IMR-90 (cell line): ENCODE data around the gene RDH11. TPM values are rescaled to one million over a fixed set of nuclear protein-coding genes. Genes with fewer than 3 reads are reported as not detected.

ENCODE experiments used
- ATAC-seq: fragments of 200-7000 bp; cut with Tn5 transposase; 2 replicates; pipeline ENCODE4 v1.9.1; 2020; ENCODE audit warnings: low read depth, mild to moderate bottlenecking, moderate library complexity
- BruUV-seq: library from RNA; stranded (reverse); fragments of 400-500 nt; replicated peaks from 2 replicates; lab custom pipeline; 2021; lab: Mats Ljungman, UMichigan
- CTCF ChIA-PET: fragments of 300-600 bp; formaldehyde crosslinking; extraction: SDS; loops from one replicate; lab custom pipeline; 2021; ENCODE audit warnings: antibody characterized with exemption; lab: Yijun Ruan, JAX
- POLR2A ChIA-PET: fragments of 300-600 bp; sonication (Branson Sonifier 250); formaldehyde crosslinking; loops from one replicate; lab custom pipeline; 2022; ENCODE audit warnings: antibody characterized with exemption; ENCODE audit not compliant: unreplicated experiment; lab: Charles Lee
- DNase-seq: peaks from one replicate; pipeline ENCODE4 v3.0.0; 2013
- H2AFZ ChIP-seq: replicated peaks from 2 replicates; pipeline ENCODE3; 2013; ENCODE audit warnings: low read length, mild to moderate bottlenecking; ENCODE audit not compliant: poor library complexity
- H2AK5ac ChIP-seq: 2 replicates; pipeline ENCODE4 v1.6.1; 2013; ENCODE audit warnings: low read depth, low read length, inconsistent platforms
- H2AK9ac ChIP-seq: replicated peaks from 2 replicates; pipeline ENCODE3; 2013; ENCODE audit warnings: mild to moderate bottlenecking, low read depth, low read length, moderate library complexity; ENCODE audit not compliant: poor library complexity
- H2BK120ac ChIP-seq: 2 replicates; pipeline ENCODE4 v1.6.1; 2013; ENCODE audit warnings: low read depth, low read length, inconsistent platforms
- H2BK15ac ChIP-seq: 3 replicates; pipeline ENCODE4 v1.6.1; 2013; ENCODE audit warnings: low read depth, low read length, inconsistent platforms
- H2BK20ac ChIP-seq: 2 replicates; pipeline ENCODE4 v1.6.1; 2013; ENCODE audit warnings: low read depth, mild to moderate bottlenecking, inconsistent platforms, low read length, moderate library complexity
- H2BK5ac ChIP-seq: 2 replicates; pipeline ENCODE4 v1.6.1; 2013; ENCODE audit warnings: mild to moderate bottlenecking, low read depth, low read length, inconsistent platforms; ENCODE audit not compliant: poor library complexity, severe bottlenecking
- H3K14ac ChIP-seq: replicated peaks from 2 replicates; pipeline ENCODE4 v1.6.1; 2013; ENCODE audit warnings: low read depth, low read length, inconsistent platforms
- H3K18ac ChIP-seq: 2 replicates; pipeline ENCODE4 v1.6.1; 2013; ENCODE audit warnings: low read depth, low read length, control low read depth
- H3K23ac ChIP-seq: 2 replicates; pipeline ENCODE4 v1.6.1; 2013; ENCODE audit warnings: low read depth, low read length, inconsistent platforms
- H3K27ac ChIP-seq: 2 replicates; pipeline ENCODE4 v1.5.1; 2013; ENCODE audit warnings: mild to moderate bottlenecking, control low read depth, low read length; ENCODE audit not compliant: insufficient read depth
- H3K27me3 ChIP-seq: 2 replicates; pipeline ENCODE4 v1.6.1; 2013; ENCODE audit warnings: low read length; ENCODE audit not compliant: control insufficient read depth, insufficient read depth
- H3K36me3 ChIP-seq: 2 replicates; pipeline ENCODE4 v1.6.1; 2013; ENCODE audit warnings: low read length, mixed read lengths; ENCODE audit not compliant: control insufficient read depth, insufficient read depth
- H3K4ac ChIP-seq: 2 replicates; pipeline ENCODE4 v1.6.1; 2013; ENCODE audit warnings: low read depth, low read length, inconsistent platforms
- H3K4me1 ChIP-seq: 2 replicates; pipeline ENCODE4 v1.6.1; 2013; ENCODE audit warnings: low read length, mixed read lengths; ENCODE audit not compliant: control insufficient read depth, insufficient read depth
- H3K4me2 ChIP-seq: 2 replicates; pipeline ENCODE4 v1.6.1; 2013; ENCODE audit warnings: low read depth, mild to moderate bottlenecking, control low read depth, low read length, moderate library complexity
- H3K4me3 ChIP-seq: 2 replicates; pipeline ENCODE4 v1.5.1; 2013; ENCODE audit warnings: low read depth, mild to moderate bottlenecking, control low read depth, low read length, moderate library complexity; ENCODE audit not compliant: insufficient read depth
- H3K56ac ChIP-seq: 2 replicates; pipeline ENCODE4 v1.6.1; 2013; ENCODE audit warnings: low read length, inconsistent platforms; ENCODE audit not compliant: insufficient read depth; ENCODE audit errors: extremely low read depth
- H3K79me1 ChIP-seq, 2 experiments: 2 replicates each; pipeline ENCODE4 v1.6.1; 2013; ENCODE audit warnings: low read length in 2 of 2, inconsistent platforms in 1 of 2, low read depth in 1 of 2
- H3K9ac ChIP-seq: 2 replicates; pipeline ENCODE4 v1.6.1; 2013; ENCODE audit warnings: low read depth, low read length, control low read depth
- H3K9me1 ChIP-seq: 2 replicates; pipeline ENCODE4 v1.6.1; 2013; ENCODE audit warnings: low read length, inconsistent platforms; ENCODE audit not compliant: insufficient read depth
- H3K9me3 ChIP-seq: 2 replicates; pipeline ENCODE4 v1.6.1; 2013; ENCODE audit warnings: low read length; ENCODE audit not compliant: control insufficient read depth, insufficient read depth
- H4K20me1 ChIP-seq: 2 replicates; pipeline ENCODE4 v1.6.1; 2013; ENCODE audit warnings: low read length, inconsistent platforms; ENCODE audit not compliant: insufficient read depth
- H4K5ac ChIP-seq: 2 replicates; pipeline ENCODE4 v1.6.1; 2013; ENCODE audit warnings: mild to moderate bottlenecking, low read depth, low read length, control low read depth
- H4K8ac ChIP-seq, 2 experiments: 2 replicates each; pipeline ENCODE4 v1.6.1; 2013; ENCODE audit warnings: low read depth in 2 of 2, low read length in 2 of 2, control low read depth in 1 of 2, inconsistent platforms in 1 of 2
- H4K91ac ChIP-seq: 2 replicates; pipeline ENCODE4 v1.6.1; 2013; ENCODE audit warnings: low read depth, low read length, inconsistent platforms; ENCODE audit not compliant: insufficient read depth
- CHD1 ChIP-seq: IDR thresholded peaks from 2 replicates; pipeline ENCODE4 v1.6.1; 2012; ENCODE audit warnings: low read depth, low read length, improper control_type of control experiment
- MAZ ChIP-seq: IDR thresholded peaks from 2 replicates; pipeline ENCODE4 v1.6.1; 2012; ENCODE audit warnings: low read depth, mild to moderate bottlenecking, low read length, improper control_type of control experiment, moderate library complexity, borderline replicate concordance
- NFE2L2 ChIP-seq: fragments of 150-350 bp; IDR thresholded peaks from 2 replicates; pipeline ENCODE4 v1.6.1; 2016; ENCODE audit warnings: low read depth, mild to moderate bottlenecking, low read length
- RFX5 ChIP-seq: IDR thresholded peaks from 2 replicates; pipeline ENCODE4 v1.8.0; 2012; ENCODE audit warnings: low read depth, mild to moderate bottlenecking, low read length, moderate library complexity
- SMC3 ChIP-seq: fragments of 150-350 bp; IDR thresholded peaks from 2 replicates; pipeline ENCODE4 v1.6.1; 2016; ENCODE audit warnings: low read depth, mild to moderate bottlenecking, antibody characterized with exemption, low read length, moderate library complexity
- WGBS, 2 experiments: methylation state at CpG; one replicate each; pipeline versions ENCODE4 v1.1.5 to v1.1.7; 2013; ENCODE audit warnings: missing lambda C conversion rate in 2 of 2; ENCODE audit not compliant: insufficient read length in 1 of 2; ENCODE audit errors: extremely low coverage in 2 of 2; 5-methylcytosine and 5-hydroxymethylcytosine counted together
- dilution Hi-C: fragments of 300-500 bp; cut with HindIII; formaldehyde crosslinking; loops from one replicate; pipeline ENCODE4 v1.14.3; 2018; ENCODE audit warnings: low sequenced_read_pairs; ENCODE audit not compliant: unreplicated experiment
- in situ Hi-C: fragments of 300-500 bp; cut with MboI; formaldehyde crosslinking; loops from 3 replicates; pipeline ENCODE4 v1.14.3; 2019; ENCODE audit warnings: low sequenced_read_pairs, inconsistent platforms, mixed read lengths
- intact Hi-C: fragments of 100-400 bp; cut with micrococcal nuclease; formaldehyde crosslinking; loops from 2 replicates; pipeline ENCODE4 v1.10.0; 2022
- polyA plus RNA-seq, 3 experiments: library from polyadenylated mRNA; depleted of rRNA; stranded (reverse); fragments of >200 nt; gene quantifications; 2 replicates each; pipeline ENCODE4 v1.2.3, GENCODE V29; 2012; ENCODE audit warnings: low replicate concordance in 1 of 3
- total RNA-seq: library from RNA; depleted of rRNA; stranded (reverse); fragments of >200 nt; gene quantifications from 2 replicates; pipeline ENCODE4 v1.2.3, GENCODE V29; 2012
- TF ChIP-seq, protein P1 (sequence below): fragments of 150-350 bp; IDR thresholded peaks from 2 replicates; pipeline ENCODE4 v1.6.1; 2016; ENCODE audit warnings: low read depth, mild to moderate bottlenecking, low read length, moderate library complexity, borderline replicate concordance

The RDH11 gene
- total and polyA plus RNA-seq, 2 of the 4 experiments (the other 2 are of a cell fraction) = 77.3 to 149 TPM

DNA sequence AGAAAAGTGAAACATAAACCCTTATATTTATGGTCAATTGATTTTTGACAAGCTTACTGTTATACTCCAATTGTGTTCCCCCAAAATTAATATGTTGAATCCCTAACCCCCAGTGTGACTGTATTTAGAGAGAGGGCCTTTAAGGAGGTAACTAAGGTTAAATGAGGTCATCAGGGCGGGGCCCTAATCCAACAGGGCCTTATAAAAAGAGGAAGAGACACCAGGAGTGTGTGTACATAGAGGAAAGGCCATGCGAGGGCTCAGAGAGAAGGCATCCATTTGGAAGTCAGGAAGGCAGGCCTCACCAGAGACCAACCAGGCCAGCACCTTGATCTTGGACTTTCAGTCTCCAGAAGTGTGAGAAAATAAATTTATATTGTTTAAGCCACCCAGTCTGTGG, 14.6 kb downstream of the RDH11 start:
- Histone ChIP-seq H3K23ac (no peak overlapping the region), H4K8ac (no peak overlapping the region; a peak in 1 of 4 replicates), H2AFZ (no peak overlapping the region), H3K79me1 (peaks cover 33% of the 10 kb centered on the region in 2 experiments), H3K27me3 (no peaks in the 10 kb centered on the region), H2BK15ac (no peak overlapping the region), H3K27ac (0 out of 2 replicates have a peak overlapping the region, but pooled peaks have one; percentile 33), H3K4me3 (no peak overlapping the region), H2AK5ac (0 out of 2 replicates have a peak overlapping the region, but pooled peaks have one; percentile 8), H3K14ac (no peak overlapping the region), H4K91ac (no peak overlapping the region), H2BK5ac (no peak overlapping the region), H4K20me1 (peaks cover 4% of the 10 kb centered on the region; the same call in 1 of the 2 replicates), H4K5ac (no peak overlapping the region), H3K56ac (no peak overlapping the region), H2AK9ac (no peak overlapping the region), H3K4me2 (no peak overlapping the region), H3K9me1 (no peaks in the 10 kb centered on the region), H3K4me1 (0 out of 2 replicates have a peak, but pooled peaks cover 2% of the 10 kb centered on the region), H2BK120ac (no peak overlapping the region), H2BK20ac (no peak overlapping the region), H3K9ac (no peak overlapping the region), H3K9me3 (no peaks in the 10 kb centered on the region), H3K4ac (no peak overlapping the region), H3K18ac (no peak overlapping the region), H3K36me3 (peaks cover 25% of the 10 kb centered on the region)
- no TSS peak for BruUV-seq
- no peak for TF ChIP-seq RFX5
- TF ChIP-seq SMC3 = no peak
- TF ChIP-seq NFE2L2 = no peak
- no peak for TF ChIP-seq MAZ
- no peak for TF ChIP-seq CHD1
- TF ChIP-seq, protein P1, sequence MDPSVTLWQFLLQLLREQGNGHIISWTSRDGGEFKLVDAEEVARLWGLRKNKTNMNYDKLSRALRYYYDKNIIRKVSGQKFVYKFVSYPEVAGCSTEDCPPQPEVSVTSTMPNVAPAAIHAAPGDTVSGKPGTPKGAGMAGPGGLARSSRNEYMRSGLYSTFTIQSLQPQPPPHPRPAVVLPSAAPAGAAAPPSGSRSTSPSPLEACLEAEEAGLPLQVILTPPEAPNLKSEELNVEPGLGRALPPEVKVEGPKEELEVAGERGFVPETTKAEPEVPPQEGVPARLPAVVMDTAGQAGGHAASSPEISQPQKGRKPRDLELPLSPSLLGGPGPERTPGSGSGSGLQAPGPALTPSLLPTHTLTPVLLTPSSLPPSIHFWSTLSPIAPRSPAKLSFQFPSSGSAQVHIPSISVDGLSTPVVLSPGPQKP = no peak
- CTCF ChIA-PET = no interaction called here
- POLR2A ChIA-PET = no interaction called here
- in situ Hi-C loops = no loop called here
- no peak for ATAC-seq
- dilution Hi-C loops = no loop called here
- intact Hi-C loops = no loop called here
- no peak for DNase-seq
- WGBS, 2 experiments = 86% methylated on average over 1 of the region's 2 CpGs; no CpG with 5 or more reads in 1 of the 2 experiments
